ENCODE measurements around the gene ITGA11.

ITGA11 gene

GRCh38 chr15:68278595-68279405 is 153.2 kb downstream of the ITGA11 start:
- no peak; the same call in 1 of the 2 replicates for TF ChIP-seq CTCF (IDR thresholded peaks at IDR 0.05; ENCODE audit: low read depth, low read length)

GRCh38 chr15:68278345-68278594 is 153.7 kb downstream of the ITGA11 start:
- Histone ChIP-seq H3K9me3 (no peaks in the 10 kb centered on the region), H3K4me3 (ENCODE audit: low read depth, low read length) (peak overlapping the region; percentile 91), H3K4me1 (peaks cover under 1% of the 10 kb centered on the region; the same call in 1 of the 2 replicates), H3K36me3 (peaks cover 8% of the 10 kb centered on the region; the same call in 1 of the 2 replicates), H3K27me3 (no peaks in the 10 kb centered on the region)
- DNase-seq: peak; percentile 82
- TF ChIP-seq CTCF (IDR thresholded peaks at IDR 0.05; ENCODE audit: low read depth, low read length): 0 out of 2 replicates have a peak, but pooled peaks have one; percentile 19

More at GRCh38 chr15:68278595-68279405, 153.2 kb downstream of the ITGA11 start:
- H3K9me3 ChIP-seq: no peaks in the 10 kb centered on the region
- peak overlapping the region; percentile 91 for H3K4me3 ChIP-seq (ENCODE audit: low read depth, low read length)
- peak; percentile 50 for DNase-seq
- peaks cover 8% of the 10 kb centered on the region; the same call in 1 of the 2 replicates for H3K36me3 ChIP-seq
- H3K27me3 ChIP-seq: no peaks in the 10 kb centered on the region
- no peaks in the 10 kb centered on the region for H3K4me1 ChIP-seq

GRCh38 chr15:68277603-68278344 is 154.2 kb downstream of the ITGA11 start, which contains the start of gene FEM1B:
Gene FEM1B, plus strand, starts transcription at chr15:68277745. Its CDS starts 673 bp downstream, at chr15:68278418.
- no peaks in the 10 kb centered on the region for H3K9me3 ChIP-seq
- TF ChIP-seq CTCF (IDR thresholded peaks at IDR 0.05; ENCODE audit: low read depth, low read length): no peak; the same call in 1 of the 2 replicates
- DNase-seq: peak; percentile 92
- peaks cover 8% of the 10 kb centered on the region; the same call in 1 of the 2 replicates for H3K36me3 ChIP-seq
- H3K4me3 ChIP-seq (ENCODE audit: low read depth, low read length): peak within 1 kb of the TSS; percentile 91
- H3K4me1 ChIP-seq: peaks cover 6% of the 10 kb centered on the region
- no peaks in the 10 kb centered on the region for H3K27me3 ChIP-seq

DNA sequence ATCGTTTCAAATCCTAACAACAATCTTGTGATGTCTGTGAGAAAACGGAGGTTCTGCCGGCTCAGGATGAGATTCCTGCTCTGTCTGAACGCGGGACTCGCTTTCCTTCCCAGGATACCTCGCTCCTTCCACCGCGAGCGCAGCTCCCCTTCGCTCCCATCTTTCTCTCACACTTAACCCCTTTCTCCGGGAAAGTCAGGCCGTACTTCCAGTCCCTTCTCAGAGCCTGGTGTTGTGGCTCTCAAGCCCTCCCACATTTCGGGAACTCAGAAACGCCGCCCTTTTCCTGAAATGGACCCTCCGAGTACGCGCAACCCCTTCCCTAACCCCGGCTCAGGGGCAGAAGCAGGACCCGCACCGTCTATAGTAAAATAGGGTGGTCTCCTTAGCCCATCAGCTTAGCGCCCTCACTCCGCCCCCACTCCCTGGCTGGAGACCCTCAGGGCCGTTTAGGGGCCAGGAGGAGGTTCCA is 154.8 kb downstream of the ITGA11 start:
- Histone ChIP-seq H3K4me1 (peaks cover 12% of the 10 kb centered on the region), H3K9me3 (no peaks in the 10 kb centered on the region), H3K36me3 (peaks cover 8% of the 10 kb centered on the region; the same call in 1 of the 2 replicates), H3K27me3 (no peaks in the 10 kb centered on the region), H3K4me3 (ENCODE audit: low read depth, low read length) (peak overlapping the region; percentile 91)
- peak; percentile 60 for DNase-seq
- TF ChIP-seq CTCF (IDR thresholded peaks at IDR 0.05; ENCODE audit: low read depth, low read length): no peak

DNA sequence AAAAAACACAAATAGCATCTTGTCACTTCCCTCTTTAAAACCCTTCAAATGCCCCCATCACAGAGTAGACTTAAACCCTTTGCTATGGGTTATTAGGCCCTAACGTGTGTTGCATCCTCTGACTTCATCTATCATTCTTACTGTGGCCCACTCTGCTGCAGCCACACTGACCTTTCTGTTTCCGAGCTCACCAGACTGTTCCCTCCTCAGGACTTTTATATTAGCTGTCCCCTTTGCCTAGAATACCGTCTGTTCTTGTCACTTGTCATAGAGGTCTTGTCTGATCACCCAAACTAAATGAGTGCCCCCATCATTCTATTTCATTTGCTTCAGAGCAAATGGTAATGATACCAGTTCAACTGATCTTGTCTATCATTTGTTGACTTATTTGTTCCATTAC is 155.3 kb downstream of the ITGA11 start:
- DNase-seq: no peak
- H3K27me3 ChIP-seq: no peaks in the 10 kb centered on the region
- H3K9me3 ChIP-seq: no peaks in the 10 kb centered on the region
- no peak for TF ChIP-seq CTCF (IDR thresholded peaks at IDR 0.05; ENCODE audit: low read depth, low read length)
- peaks cover 8% of the 10 kb centered on the region; the same call in 1 of the 2 replicates for H3K36me3 ChIP-seq
- H3K4me1 ChIP-seq: peaks cover 17% of the 10 kb centered on the region
- H3K4me3 ChIP-seq (ENCODE audit: low read depth, low read length): peak overlapping the region; percentile 91

Data from BE2C (cell line).